GM12873 (cell line): ENCODE data around the gene PEX13.

ENCODE experiments used
- TF ChIP-seq, protein P1 (sequence below): IDR thresholded peaks from 2 replicates; pipeline ENCODE4 v1.5.1; 2012; ENCODE audit warnings: low read depth, mild to moderate bottlenecking, moderate library complexity, low read length, control low read depth; ENCODE audit not compliant: insufficient read depth; ENCODE audit errors: missing control alignments

Gene PEX13

DNA sequence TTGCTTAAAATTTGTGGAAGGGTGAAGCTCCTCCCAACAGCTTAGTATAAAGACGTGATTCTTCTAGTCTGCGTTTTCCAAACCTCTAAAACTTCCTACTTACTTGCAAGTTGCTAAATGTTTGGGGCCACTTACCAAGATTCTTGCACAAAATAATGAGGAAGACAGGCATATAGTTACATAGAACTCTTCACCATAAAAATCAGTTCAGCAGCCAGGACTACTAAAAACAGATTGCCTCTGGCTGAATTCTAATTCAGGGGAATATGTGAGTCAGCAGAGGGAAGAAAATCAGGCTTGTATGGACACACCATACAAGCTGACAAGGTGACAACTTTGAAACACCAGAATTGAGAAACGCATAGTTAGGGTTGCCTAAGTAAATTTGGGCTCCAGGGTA lies 2.8 kb upstream of the PEX13 start:
- TF ChIP-seq, protein P1, sequence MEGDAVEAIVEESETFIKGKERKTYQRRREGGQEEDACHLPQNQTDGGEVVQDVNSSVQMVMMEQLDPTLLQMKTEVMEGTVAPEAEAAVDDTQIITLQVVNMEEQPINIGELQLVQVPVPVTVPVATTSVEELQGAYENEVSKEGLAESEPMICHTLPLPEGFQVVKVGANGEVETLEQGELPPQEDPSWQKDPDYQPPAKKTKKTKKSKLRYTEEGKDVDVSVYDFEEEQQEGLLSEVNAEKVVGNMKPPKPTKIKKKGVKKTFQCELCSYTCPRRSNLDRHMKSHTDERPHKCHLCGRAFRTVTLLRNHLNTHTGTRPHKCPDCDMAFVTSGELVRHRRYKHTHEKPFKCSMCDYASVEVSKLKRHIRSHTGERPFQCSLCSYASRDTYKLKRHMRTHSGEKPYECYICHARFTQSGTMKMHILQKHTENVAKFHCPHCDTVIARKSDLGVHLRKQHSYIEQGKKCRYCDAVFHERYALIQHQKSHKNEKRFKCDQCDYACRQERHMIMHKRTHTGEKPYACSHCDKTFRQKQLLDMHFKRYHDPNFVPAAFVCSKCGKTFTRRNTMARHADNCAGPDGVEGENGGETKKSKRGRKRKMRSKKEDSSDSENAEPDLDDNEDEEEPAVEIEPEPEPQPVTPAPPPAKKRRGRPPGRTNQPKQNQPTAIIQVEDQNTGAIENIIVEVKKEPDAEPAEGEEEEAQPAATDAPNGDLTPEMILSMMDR, result no peak

DNA sequence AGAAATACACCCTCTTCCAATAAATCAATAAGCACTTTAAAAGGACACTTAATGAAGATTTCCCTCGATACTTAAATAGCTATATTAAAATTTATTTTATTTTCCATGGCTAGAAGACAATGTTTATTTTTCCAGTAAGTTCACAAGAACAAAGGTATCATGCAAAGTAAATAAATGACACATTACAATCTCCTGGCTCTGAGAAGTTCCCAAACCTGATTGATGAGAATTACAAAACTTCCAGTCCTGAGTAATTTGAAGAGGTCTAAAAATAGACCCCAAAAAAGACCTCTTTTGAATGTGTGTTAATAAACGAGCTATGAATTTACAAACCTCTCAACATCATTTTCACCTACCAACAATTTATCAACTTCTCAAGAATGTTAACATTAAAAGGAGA lies 1.5 kb upstream of the PEX13 start:
- TF ChIP-seq, protein P1, result no peak

DNA sequence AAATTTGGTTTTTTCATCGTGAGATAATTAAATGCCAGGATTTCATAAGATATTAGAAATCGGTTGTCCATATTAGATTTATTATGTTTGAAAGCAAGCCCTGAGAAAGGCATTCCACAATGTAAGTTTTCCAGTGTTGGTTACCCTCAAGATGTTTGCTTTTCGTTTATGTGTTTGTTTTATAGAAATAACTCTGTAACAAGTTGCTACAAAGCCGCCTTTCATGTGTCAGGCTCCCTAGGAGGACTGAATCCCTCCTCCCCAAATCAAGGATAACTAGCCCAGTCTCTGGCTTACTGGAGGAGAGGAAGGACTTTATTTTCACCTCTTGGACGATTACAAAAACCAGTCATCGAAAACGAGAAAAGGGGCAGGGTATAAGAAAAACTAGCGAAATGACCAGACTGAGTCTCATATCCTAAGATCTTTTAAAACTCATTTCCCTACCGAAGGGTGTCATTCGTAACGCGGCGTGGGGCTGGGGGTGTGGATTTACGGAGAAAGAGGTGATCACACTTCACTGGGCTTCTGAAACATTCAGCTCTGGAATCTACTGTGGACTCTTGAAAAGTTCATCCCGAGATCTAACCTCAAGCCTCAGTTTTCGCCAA lies 1.0 kb upstream of the PEX13 start:
- TF ChIP-seq, protein P1, result no peak

DNA sequence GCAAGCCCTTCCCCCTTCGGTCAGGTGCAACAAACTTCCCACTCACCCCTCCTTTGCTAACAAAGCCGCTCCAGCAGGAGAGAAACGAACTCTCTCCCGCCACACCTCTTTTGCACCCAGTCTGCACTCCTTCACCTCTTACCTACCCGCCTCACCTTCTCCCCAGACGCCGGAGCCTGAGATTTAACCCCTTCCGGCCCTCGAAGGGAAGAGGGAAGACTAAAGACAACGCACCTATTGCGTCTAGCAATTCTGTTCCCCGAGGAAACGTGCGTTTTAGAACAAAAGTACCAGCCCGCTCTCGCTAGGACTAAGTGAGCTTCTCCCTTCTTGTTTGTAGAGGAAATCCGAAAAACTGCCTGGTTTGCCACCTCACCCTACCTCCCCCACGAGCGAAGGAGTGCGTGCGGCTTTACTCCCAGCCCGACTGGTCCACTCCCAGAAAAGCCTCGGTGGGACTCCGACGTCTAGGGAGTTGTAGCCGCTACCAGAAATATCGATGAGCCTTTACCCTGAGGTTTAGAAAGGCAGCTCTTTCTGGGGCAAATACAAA lies 441 bp upstream of the PEX13 start:
- TF ChIP-seq, protein P1, result no peak

DNA sequence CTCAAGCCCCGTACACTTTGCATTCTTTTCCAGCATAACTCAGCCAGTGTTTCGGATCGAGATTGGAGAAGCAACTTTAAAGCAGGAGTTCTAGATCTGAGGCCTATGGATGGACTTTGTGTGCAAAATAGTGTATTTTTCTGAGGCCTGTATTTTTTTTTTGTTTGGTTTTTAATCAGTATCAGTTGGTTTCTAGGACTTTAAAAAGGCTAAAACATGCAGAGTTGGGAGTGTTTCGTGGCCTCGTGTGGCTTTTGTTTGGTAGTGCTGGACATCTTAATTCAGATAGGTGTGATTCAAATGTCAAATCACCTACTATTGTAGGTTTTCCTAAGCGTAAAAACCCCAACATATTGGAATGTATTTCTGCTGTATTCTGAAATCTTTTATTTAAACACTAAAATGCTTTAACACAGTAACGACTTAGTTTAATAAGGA lies 817 bp downstream of the PEX13 start:
- TF ChIP-seq, protein P1, result no peak

DNA sequence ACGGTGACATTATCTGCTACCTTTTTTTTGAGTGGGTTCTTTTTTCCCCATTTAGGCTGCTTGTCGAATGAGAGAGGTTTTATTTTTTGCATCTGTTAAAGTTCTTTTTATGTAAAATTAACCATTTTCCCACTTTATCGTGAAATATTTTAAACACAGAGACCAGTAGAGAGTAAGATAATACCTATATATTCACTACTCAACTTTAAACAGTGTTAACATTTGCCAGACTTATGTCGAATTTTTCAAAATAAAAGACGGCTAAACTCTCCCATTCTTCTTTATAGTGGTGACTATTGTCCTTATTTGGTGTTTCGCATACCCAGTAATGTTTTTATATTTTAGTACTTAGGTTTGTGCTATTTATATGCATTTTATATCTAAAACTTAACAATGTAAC lies 1.3 kb downstream of the PEX13 start:
- TF ChIP-seq, protein P1, result no peak

DNA sequence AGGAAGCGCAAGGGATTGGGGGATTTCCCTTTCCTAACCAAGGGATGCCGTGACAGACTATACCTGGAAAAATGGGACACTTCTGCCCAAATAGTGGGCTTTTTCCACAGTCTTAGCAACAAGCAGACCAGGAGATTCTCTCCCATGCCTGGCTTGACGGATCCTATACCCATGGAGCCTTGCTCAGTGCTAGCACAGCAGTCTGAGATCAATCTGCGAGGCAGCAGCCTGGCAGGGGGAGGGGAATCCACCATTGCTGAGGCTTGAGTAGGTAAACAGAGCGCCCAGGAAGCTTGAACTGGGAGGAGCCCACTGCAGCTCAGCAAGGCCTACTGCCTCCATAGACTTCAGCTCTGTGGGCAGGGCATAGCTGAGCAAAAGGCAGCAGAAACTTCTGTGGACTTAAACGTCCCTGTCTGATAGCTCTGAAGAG lies 3.7 kb downstream of the PEX13 start:
- TF ChIP-seq, protein P1, result no peak
